ENCODE measurements around the gene MBNL1. TPM values are rescaled to one million over a fixed set of nuclear protein-coding genes. Genes with fewer than 3 reads are reported as not detected.

Gene MBNL1
- total RNA-seq, 1 donor from 2014 or later = 36.2 TPM

DNA sequence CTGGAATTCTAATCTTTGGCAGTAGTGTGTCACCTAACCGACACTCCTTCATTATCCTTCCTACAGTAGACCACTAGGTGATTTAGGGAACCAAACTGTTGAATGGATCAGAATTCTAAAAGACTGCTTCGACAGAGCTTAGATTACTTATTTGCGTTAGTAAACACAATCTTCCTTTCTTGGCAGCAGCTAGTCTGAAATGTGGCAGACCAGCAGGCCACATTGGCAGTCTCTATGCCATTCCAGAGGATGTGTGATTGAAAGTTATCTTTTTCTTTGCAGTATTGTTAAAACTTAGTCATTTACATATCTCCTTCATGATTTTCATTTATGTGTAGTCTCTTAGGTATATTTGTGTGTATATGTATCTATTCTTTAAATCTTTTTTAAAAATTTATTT is 23.6 kb downstream of the MBNL1 start:
- Mint-ChIP-seq H3K9me3 (no peaks in the 10 kb centered on the region), H3K27ac (ENCODE audit: unreplicated experiment) (no peak overlapping the region), H3K4me3 (no peak overlapping the region), H3K36me3 (ENCODE audit: low read depth) (no peaks in the 10 kb centered on the region), H3K27me3 (ENCODE audit: low read depth) (no peaks in the 10 kb centered on the region), H3K4me1 (peaks cover 17% of the 10 kb centered on the region)
- TF ChIP-seq, protein P1, sequence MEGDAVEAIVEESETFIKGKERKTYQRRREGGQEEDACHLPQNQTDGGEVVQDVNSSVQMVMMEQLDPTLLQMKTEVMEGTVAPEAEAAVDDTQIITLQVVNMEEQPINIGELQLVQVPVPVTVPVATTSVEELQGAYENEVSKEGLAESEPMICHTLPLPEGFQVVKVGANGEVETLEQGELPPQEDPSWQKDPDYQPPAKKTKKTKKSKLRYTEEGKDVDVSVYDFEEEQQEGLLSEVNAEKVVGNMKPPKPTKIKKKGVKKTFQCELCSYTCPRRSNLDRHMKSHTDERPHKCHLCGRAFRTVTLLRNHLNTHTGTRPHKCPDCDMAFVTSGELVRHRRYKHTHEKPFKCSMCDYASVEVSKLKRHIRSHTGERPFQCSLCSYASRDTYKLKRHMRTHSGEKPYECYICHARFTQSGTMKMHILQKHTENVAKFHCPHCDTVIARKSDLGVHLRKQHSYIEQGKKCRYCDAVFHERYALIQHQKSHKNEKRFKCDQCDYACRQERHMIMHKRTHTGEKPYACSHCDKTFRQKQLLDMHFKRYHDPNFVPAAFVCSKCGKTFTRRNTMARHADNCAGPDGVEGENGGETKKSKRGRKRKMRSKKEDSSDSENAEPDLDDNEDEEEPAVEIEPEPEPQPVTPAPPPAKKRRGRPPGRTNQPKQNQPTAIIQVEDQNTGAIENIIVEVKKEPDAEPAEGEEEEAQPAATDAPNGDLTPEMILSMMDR (conservative IDR thresholded peaks at IDR 0.05) = no peak
- DNase-seq (ENCODE audit: low read depth, low spot score) = no peak

DNA sequence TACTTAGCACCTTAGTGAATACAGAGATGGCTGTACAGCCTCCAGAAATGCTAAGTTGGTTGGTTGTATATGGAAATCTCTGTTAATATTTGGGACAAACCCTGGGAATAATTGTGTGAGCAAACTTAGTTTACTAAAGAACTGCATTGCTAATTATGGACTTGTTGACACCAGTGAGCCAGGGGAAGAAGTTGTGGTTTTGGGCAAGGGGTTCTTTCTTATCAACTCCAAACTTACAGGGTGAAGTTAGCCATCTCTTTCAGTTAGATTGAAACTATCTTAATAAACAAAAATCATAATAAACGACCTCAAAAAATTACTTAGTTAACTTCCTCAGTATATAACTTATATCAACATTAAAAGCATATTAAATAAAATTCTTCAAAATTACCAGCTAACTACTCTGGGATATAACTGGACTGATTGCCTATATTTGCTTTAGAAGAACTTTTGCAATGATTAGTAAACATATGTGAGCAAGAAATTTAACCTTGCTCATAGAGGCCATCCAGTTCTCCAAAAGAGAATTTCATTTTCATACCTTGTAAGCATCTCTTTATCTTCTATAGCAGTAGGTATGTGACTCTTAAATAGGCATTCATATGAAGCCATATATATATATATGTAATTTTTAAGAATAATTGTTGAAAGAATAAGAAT is 24.7 kb downstream of the MBNL1 start:
- no peak overlapping the region for H3K4me3 Mint-ChIP-seq
- no peak overlapping the region for H3K27ac Mint-ChIP-seq (ENCODE audit: unreplicated experiment)
- no peaks in the 10 kb centered on the region for H3K27me3 Mint-ChIP-seq (ENCODE audit: low read depth)
- no peak for DNase-seq (ENCODE audit: low read depth, low spot score)
- TF ChIP-seq, protein P1 (conservative IDR thresholded peaks at IDR 0.05) = no peak
- no peaks in the 10 kb centered on the region for H3K36me3 Mint-ChIP-seq (ENCODE audit: low read depth)
- H3K9me3 Mint-ChIP-seq = no peaks in the 10 kb centered on the region
- H3K4me1 Mint-ChIP-seq = peaks cover 21% of the 10 kb centered on the region

DNA sequence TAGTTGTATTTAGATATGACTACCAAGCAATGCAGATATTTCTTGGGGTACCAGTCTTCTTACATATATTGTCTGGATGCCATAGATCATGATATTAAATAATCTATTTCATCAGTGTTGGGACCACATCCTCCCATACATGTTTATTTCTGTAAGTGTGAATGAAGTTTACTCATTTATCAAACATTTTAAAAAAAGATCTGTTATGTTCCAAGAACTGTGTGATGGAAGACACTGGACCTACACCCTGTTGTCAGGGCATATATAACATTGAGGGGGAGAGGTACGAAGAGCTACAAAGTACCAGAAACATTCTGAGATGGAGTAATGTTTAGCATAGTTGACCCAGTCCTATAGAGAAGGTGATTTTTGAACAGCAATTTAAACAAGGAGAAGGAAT is 26.6 kb downstream of the MBNL1 start:
- Mint-ChIP-seq H3K36me3 (ENCODE audit: low read depth) (no peaks in the 10 kb centered on the region), H3K9me3 (no peaks in the 10 kb centered on the region), H3K4me3 (no peak overlapping the region), H3K4me1 (peaks cover 33% of the 10 kb centered on the region), H3K27ac (ENCODE audit: unreplicated experiment) (no peak overlapping the region), H3K27me3 (ENCODE audit: low read depth) (no peaks in the 10 kb centered on the region)
- DNase-seq (ENCODE audit: low read depth, low spot score) = no peak
- TF ChIP-seq, protein P1 (conservative IDR thresholded peaks at IDR 0.05) = no peak

DNA sequence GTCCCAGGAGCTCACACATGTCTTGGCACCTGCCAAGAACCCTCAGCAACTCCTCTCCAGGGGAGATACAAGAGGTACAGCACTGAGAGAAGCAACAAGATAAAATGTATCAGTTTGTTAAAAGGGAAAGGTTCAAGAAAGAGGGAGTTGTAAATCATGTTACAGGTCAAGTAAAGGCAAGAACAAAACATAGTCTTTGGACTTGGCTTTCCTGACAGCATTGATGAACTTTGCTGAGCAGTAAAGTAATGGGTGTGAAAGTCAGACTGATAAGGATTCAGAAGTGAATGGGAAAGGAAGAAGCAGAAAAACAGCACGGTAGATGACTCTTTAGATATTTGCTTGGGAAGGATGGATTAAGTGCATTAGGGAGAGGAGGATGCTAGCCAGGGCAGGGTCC is 27.1 kb downstream of the MBNL1 start:
- Mint-ChIP-seq H3K27me3 (ENCODE audit: low read depth) (no peaks in the 10 kb centered on the region), H3K4me1 (peaks cover 33% of the 10 kb centered on the region), H3K9me3 (no peaks in the 10 kb centered on the region), H3K27ac (ENCODE audit: unreplicated experiment) (no peak overlapping the region), H3K36me3 (ENCODE audit: low read depth) (no peaks in the 10 kb centered on the region), H3K4me3 (no peak overlapping the region)
- TF ChIP-seq, protein P1 (conservative IDR thresholded peaks at IDR 0.05) = no peak
- no peak for DNase-seq (ENCODE audit: low read depth, low spot score)

DNA sequence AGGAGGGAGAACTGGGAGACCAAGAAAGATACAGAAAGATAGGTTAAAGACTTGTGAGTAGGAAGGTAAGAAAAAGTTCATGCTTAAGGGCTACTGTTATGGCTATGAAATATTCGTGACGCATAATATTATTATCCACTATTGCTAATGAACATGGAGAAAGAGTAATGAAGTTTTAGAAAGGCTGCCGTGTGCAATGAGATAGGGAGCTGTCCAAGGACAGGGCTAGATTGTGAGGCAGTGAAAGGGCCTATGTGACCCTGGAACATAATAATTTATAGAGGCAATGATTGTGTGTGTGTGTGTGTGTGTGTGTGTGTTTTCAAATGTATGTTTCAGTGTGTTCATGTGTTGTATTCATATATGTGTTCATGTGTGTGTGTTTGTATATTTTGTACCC is 27.7 kb downstream of the MBNL1 start:
- no peak overlapping the region for H3K4me3 Mint-ChIP-seq
- H3K27ac Mint-ChIP-seq (ENCODE audit: unreplicated experiment) = no peak overlapping the region
- no peaks in the 10 kb centered on the region for H3K36me3 Mint-ChIP-seq (ENCODE audit: low read depth)
- H3K27me3 Mint-ChIP-seq (ENCODE audit: low read depth) = no peaks in the 10 kb centered on the region
- H3K4me1 Mint-ChIP-seq = peaks cover 32% of the 10 kb centered on the region
- no peaks in the 10 kb centered on the region for H3K9me3 Mint-ChIP-seq
- DNase-seq (ENCODE audit: low read depth, low spot score) = no peak
- TF ChIP-seq, protein P1 (conservative IDR thresholded peaks at IDR 0.05) = no peak
